PC-9 (cell line): ENCODE data around the gene VAT1. TPM values are rescaled to one million over a fixed set of nuclear protein-coding genes. Genes with fewer than 3 reads are reported as not detected.

Experiments used
- BruUV-seq: library from RNA; stranded (reverse); fragments of 400-500 nt; replicated peaks from 2 replicates; lab custom pipeline; 2021; lab: Mats Ljungman, UMichigan
- CTCF ChIA-PET: fragments of 300-600 bp; sonication (Branson Sonifier 250); formaldehyde crosslinking; loops from one replicate; lab custom pipeline; 2022; ENCODE audit warnings: antibody characterized with exemption; lab: Charles Lee
- POLR2A ChIA-PET: fragments of 300-600 bp; sonication (Branson Sonifier 250); formaldehyde crosslinking; loops from one replicate; lab custom pipeline; 2022; ENCODE audit warnings: antibody characterized with exemption; ENCODE audit not compliant: unreplicated experiment; lab: Charles Lee
- DNase-seq, 2 experiments: peaks; one replicate each; pipeline versions ENCODE4 v3.0.0 to v3.0.0-alpha.2; 2015 to 2022; ENCODE audit warnings: mixed read lengths in 1 of 2
- H2AFZ ChIP-seq: fragments of 200-600 bp; sonication (generic); 2 replicates; pipeline ENCODE4 v1.8.1; 2017; ENCODE audit warnings: antibody characterized with exemption
- H3F3A ChIP-seq: fragments of 200-600 bp; sonication (generic); 2 replicates; pipeline ENCODE4 v1.8.1; 2017; ENCODE audit warnings: antibody characterized with exemption, mild to moderate bottlenecking, low read depth; ENCODE audit not compliant: insufficient read depth
- H3K27ac ChIP-seq: fragments of 200-600 bp; sonication (generic); 2 replicates; pipeline ENCODE4 v1.6.1; 2016; ENCODE audit warnings: mixed run types
- H3K27me3 ChIP-seq: fragments of 200-600 bp; sonication (generic); 2 replicates; pipeline ENCODE4 v1.6.1; 2016; ENCODE audit warnings: low read depth, mixed run types; ENCODE audit not compliant: insufficient read depth
- H3K36me3 ChIP-seq: fragments of 200-600 bp; sonication (generic); 2 replicates; pipeline ENCODE4 v1.6.1; 2016; ENCODE audit warnings: low read depth, mixed run types
- H3K4me1 ChIP-seq: fragments of 200-600 bp; sonication (generic); replicated peaks from 2 replicates; pipeline ENCODE4 v1.6.1; 2016; ENCODE audit warnings: mixed run types; ENCODE audit not compliant: insufficient read depth
- H3K4me2 ChIP-seq: fragments of 200-600 bp; sonication (generic); 2 replicates; pipeline ENCODE4 v1.6.1; 2017; ENCODE audit warnings: mixed run types
- H3K4me3 ChIP-seq: fragments of 200-600 bp; sonication (generic); 2 replicates; pipeline ENCODE4 v1.6.1; 2016; ENCODE audit warnings: mixed run types
- H3K79me2 ChIP-seq: fragments of 200-600 bp; sonication (generic); 2 replicates; pipeline ENCODE4 v1.6.1; 2017; ENCODE audit warnings: low read depth, mixed run types
- H3K9me2 ChIP-seq: fragments of 200-600 bp; sonication (generic); 2 replicates; pipeline ENCODE4 v1.8.1; 2017; ENCODE audit warnings: mild to moderate bottlenecking; ENCODE audit not compliant: insufficient read depth
- H3K9me3 ChIP-seq: fragments of 200-600 bp; sonication (generic); 2 replicates; pipeline ENCODE4 v1.8.1; 2016; ENCODE audit warnings: low read depth; ENCODE audit not compliant: insufficient read depth
- H4K20me1 ChIP-seq: fragments of 200-600 bp; sonication (generic); 2 replicates; pipeline ENCODE4 v1.8.1; 2017; ENCODE audit not compliant: insufficient read depth
- CTCF ChIP-seq: fragments of 200-600 bp; sonication (generic); conservative IDR thresholded peaks from 2 replicates; pipeline ENCODE4 v1.6.1; 2017; ENCODE audit warnings: mixed run types, antibody characterized with exemption, mild to moderate bottlenecking, moderate library complexity
- EZH2 ChIP-seq: fragments of 200-600 bp; sonication (generic); IDR thresholded peaks from 2 replicates; pipeline ENCODE4 v1.8.0; 2017; ENCODE audit warnings: antibody characterized with exemption, low read depth
- intact Hi-C: fragments of 100-400 bp; cut with micrococcal nuclease; formaldehyde crosslinking; loops from one replicate; pipeline ENCODE4 v1.10.0; 2022; ENCODE audit not compliant: unreplicated experiment
- total RNA-seq: library from RNA; stranded (reverse); gene quantifications from 2 replicates; pipeline ENCODE4 v1.2.3, GENCODE V29; 2021

The VAT1 gene
- total RNA-seq, 1 experiment from 2014 or later, result 220 TPM

- Histone ChIP-seq H2AFZ (no peak overlapping the region), H3K9me2 (no peaks in the 10 kb centered on the region), H3K27ac (no peak overlapping the region), H3F3A (peaks cover 35% of the 10 kb centered on the region; the same call in 1 of the 2 replicates), H3K27me3 (no peaks in the 10 kb centered on the region), H3K4me2 (no peak overlapping the region), H3K9me3 (no peaks in the 10 kb centered on the region), H4K20me1 (peaks cover 2% of the 10 kb centered on the region; the same call in 1 of the 2 replicates), H3K79me2 (peaks cover 21% of the 10 kb centered on the region), H3K36me3 (peaks cover 14% of the 10 kb centered on the region), H3K4me1 (peaks cover 21% of the 10 kb centered on the region), H3K4me3 (no peak overlapping the region)
- CTCF ChIA-PET, result no interaction called here
- intact Hi-C loops, result no loop called here
- BruUV-seq, result no TSS peak
- POLR2A ChIA-PET, result no interaction called here
- no peak for TF ChIP-seq EZH2
- TF ChIP-seq CTCF, result no peak
- no peak for DNase-seq
Measured at GRCh38 chr17:43019418-43019817, 2.8 kb downstream of the VAT1 start.

- peaks cover 2% of the 10 kb centered on the region; the same call in 1 of the 2 replicates for H4K20me1 ChIP-seq
- no peak overlapping the region for H3K4me2 ChIP-seq
- intact Hi-C loops, result no loop called here
- H2AFZ ChIP-seq, result no peak overlapping the region
- TF ChIP-seq CTCF (no peak), EZH2 (no peak)
- CTCF ChIA-PET, result no interaction called here
- POLR2A ChIA-PET, result interaction anchor here (0.6 kb wide), 1 partner anchor 181 kb away, joined by 8 read pairs; no protein-coding TSS in a partner anchor
- peaks cover 21% of the 10 kb centered on the region for H3K79me2 ChIP-seq
- H3K9me3 ChIP-seq, result no peaks in the 10 kb centered on the region
- no peaks in the 10 kb centered on the region for H3K27me3 ChIP-seq
- H3K36me3 ChIP-seq, result peaks cover 14% of the 10 kb centered on the region
- H3F3A ChIP-seq, result peaks cover 35% of the 10 kb centered on the region; the same call in 1 of the 2 replicates
- DNase-seq, result no peak
- peaks cover 21% of the 10 kb centered on the region for H3K4me1 ChIP-seq
- no peak overlapping the region for H3K4me3 ChIP-seq
- no TSS peak for BruUV-seq
- no peak overlapping the region for H3K27ac ChIP-seq
- H3K9me2 ChIP-seq, result no peaks in the 10 kb centered on the region
Measured at GRCh38 chr17:43018932-43019331, 3.3 kb downstream of the VAT1 start.

DNA sequence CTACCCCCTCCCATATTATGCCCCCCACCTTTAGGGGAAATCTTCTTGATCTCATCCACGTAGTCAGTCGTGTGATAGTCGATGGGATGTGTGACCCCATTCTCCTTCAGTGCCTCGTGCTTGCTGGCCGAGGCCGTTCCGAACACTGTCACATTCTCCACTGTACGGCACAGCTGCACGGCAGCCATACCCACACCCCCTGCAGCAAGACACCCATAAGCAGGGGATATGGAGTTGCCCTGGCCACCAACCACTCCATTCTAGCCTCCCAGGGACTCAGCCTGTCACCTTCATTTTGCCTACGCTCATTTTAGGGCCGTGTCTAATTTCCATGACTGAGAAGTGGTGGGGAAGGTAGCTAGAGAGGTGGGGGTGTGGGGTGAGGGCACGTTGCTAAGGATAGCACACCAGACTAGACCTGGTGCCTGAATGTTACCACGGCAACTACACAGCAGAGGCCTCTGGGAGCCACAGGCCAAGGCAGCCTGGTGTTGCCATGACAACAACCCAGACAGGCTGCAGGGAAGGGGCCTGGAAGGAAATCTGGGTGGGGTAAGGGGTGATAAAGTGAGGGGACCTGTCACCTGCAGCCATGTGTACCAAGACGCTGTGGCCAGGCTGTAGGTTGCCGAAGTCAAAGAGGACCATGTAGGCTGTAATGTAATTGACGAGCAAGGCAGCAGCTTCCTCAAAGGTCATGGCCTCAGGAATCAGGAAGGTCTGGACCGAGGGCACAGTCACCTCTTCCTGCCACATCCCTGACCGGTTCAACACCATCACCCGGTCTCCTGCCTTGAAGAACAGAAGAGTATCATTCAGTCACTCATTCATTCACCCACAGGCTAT is 4.0 kb downstream of the VAT1 start:
- ChIA-PET POLR2A (interaction anchor here (0.6 kb wide), 1 partner anchor 181 kb away, joined by 8 read pairs; no protein-coding TSS in a partner anchor), CTCF (no interaction called here)
- DNase-seq, result no peak
- Histone ChIP-seq H3K9me3 (no peaks in the 10 kb centered on the region), H3K27me3 (no peaks in the 10 kb centered on the region), H3K4me2 (no peak overlapping the region), H3K27ac (no peak overlapping the region), H3K36me3 (peaks cover 20% of the 10 kb centered on the region), H3F3A (peaks cover 35% of the 10 kb centered on the region; the same call in 1 of the 2 replicates), H4K20me1 (peaks cover 2% of the 10 kb centered on the region; the same call in 1 of the 2 replicates), H2AFZ (no peak overlapping the region), H3K9me2 (no peaks in the 10 kb centered on the region), H3K79me2 (peaks cover 21% of the 10 kb centered on the region), H3K4me1 (peaks cover 21% of the 10 kb centered on the region), H3K4me3 (no peak overlapping the region)
- no peak for TF ChIP-seq EZH2
- no peak for TF ChIP-seq CTCF
- intact Hi-C loops, result no loop called here
- BruUV-seq, result no TSS peak
